ENCODE results near the gene RICTOR. TPM values are rescaled to one million over a fixed set of nuclear protein-coding genes. Genes with fewer than 3 reads are reported as not detected.
A peak's percentile ranks its signal among the peaks of the same experiment; 100 is the strongest.

RICTOR gene
- total RNA-seq, 1 donor from 2014 or later, result 58.9 TPM

- DNase-seq, result no peak
Measured at GRCh38 chr5:39092581-39093351, 18.6 kb upstream of the RICTOR start.

GRCh38 chr5:39091940-39092580 is 17.9 kb upstream of the RICTOR start:
- DNase-seq, result no peak

GRCh38 chr5:39083968-39084367 is 9.8 kb upstream of the RICTOR start:
- no peak for DNase-seq

- DNase-seq, result no peak
Measured at GRCh38 chr5:39082995-39083394, 8.8 kb upstream of the RICTOR start.

- peak; percentile 32 for DNase-seq
Measured at GRCh38 chr5:39080597-39081204, 6.5 kb upstream of the RICTOR start.

GRCh38 chr5:39080168-39080567 is 6.0 kb upstream of the RICTOR start:
- no peak for DNase-seq

- no peak for DNase-seq
Measured at GRCh38 chr5:39079147-39079546, 4.9 kb upstream of the RICTOR start.

- no peak for DNase-seq
Measured at GRCh38 chr5:39076757-39077728, 2.8 kb upstream of the RICTOR start.

- no peak for DNase-seq
Measured at GRCh38 chr5:39076101-39076756, 2.0 kb upstream of the RICTOR start.

GRCh38 chr5:39073767-39074016 is 507 bp downstream of the RICTOR start:
- DNase-seq, result no peak

- peak; percentile 59 for DNase-seq
Measured at GRCh38 chr5:39072925-39073766, 1.1 kb downstream of the RICTOR start.

- no peak for DNase-seq
Measured at GRCh38 chr5:39068099-39068498, 6.1 kb downstream of the RICTOR start.

- no peak for DNase-seq
Measured at GRCh38 chr5:39064450-39064849, 9.7 kb downstream of the RICTOR start.

GRCh38 chr5:39063037-39063436 is 11.2 kb downstream of the RICTOR start:
- no peak for DNase-seq

- no peak for DNase-seq
Measured at GRCh38 chr5:39062530-39062929, 11.7 kb downstream of the RICTOR start.

GRCh38 chr5:39062104-39062503 is 12.1 kb downstream of the RICTOR start:
- no peak for DNase-seq

- no peak for DNase-seq
Measured at GRCh38 chr5:39059064-39059463, 15.1 kb downstream of the RICTOR start.

GRCh38 chr5:39058178-39058921 is 15.8 kb downstream of the RICTOR start:
- DNase-seq, result no peak

GRCh38 chr5:39057734-39058133 is 16.5 kb downstream of the RICTOR start:
- no peak for DNase-seq

- no peak for DNase-seq
Measured at GRCh38 chr5:39055768-39056398, 18.3 kb downstream of the RICTOR start.

Data from tongue (tissue), 2 donors.